Smooth muscle cell (in vitro differentiated cells): ENCODE measurements around the gene FBXW8. TPM values are rescaled to one million over a fixed set of nuclear protein-coding genes. Genes with fewer than 3 reads are reported as not detected.

Experiments
- DNase-seq: peaks from one replicate; lab custom pipeline; 2025; ENCODE audit not compliant: unreplicated experiment; lab: John Stamatoyannopoulos, UW
- H2AFZ ChIP-seq: fragments of 200-600 bp; sonication (generic); 2 replicates; pipeline ENCODE4 v1.6.0; 2016; ENCODE audit warnings: antibody characterized with exemption, low read depth, mild to moderate bottlenecking
- H3F3A ChIP-seq: fragments of 200-600 bp; sonication (generic); 2 replicates; pipeline ENCODE4 v1.6.0; 2017; ENCODE audit warnings: antibody characterized with exemption, low read depth
- H3K27ac ChIP-seq: fragments of 200-600 bp; sonication (generic); 2 replicates; pipeline ENCODE4 v1.5.1; 2016; ENCODE audit warnings: low read depth, mild to moderate bottlenecking
- H3K27me3 ChIP-seq: fragments of 200-600 bp; sonication (generic); 2 replicates; pipeline ENCODE4 v1.6.1; 2016; ENCODE audit warnings: low read depth, mild to moderate bottlenecking
- H3K36me3 ChIP-seq: fragments of 200-600 bp; sonication (generic); 2 replicates; pipeline ENCODE4 v1.5.1; 2016; ENCODE audit warnings: low read depth
- H3K4me1 ChIP-seq: fragments of 200-600 bp; sonication (generic); 2 replicates; pipeline ENCODE4 v1.5.1; 2016; ENCODE audit warnings: low read depth
- H3K4me2 ChIP-seq: fragments of 200-600 bp; sonication (generic); 2 replicates; pipeline ENCODE4 v1.6.0; 2016; ENCODE audit warnings: mild to moderate bottlenecking
- H3K4me3 ChIP-seq: fragments of 200-600 bp; sonication (generic); 2 replicates; pipeline ENCODE4 v1.5.1; 2016; ENCODE audit warnings: mild to moderate bottlenecking
- H3K79me2 ChIP-seq: fragments of 200-600 bp; sonication (generic); 2 replicates; pipeline ENCODE4 v1.6.0; 2016; ENCODE audit warnings: low read depth, mild to moderate bottlenecking
- H3K9ac ChIP-seq: fragments of 200-600 bp; sonication (generic); 2 replicates; pipeline ENCODE4 v1.6.0; 2016; ENCODE audit warnings: low read depth
- H3K9me3 ChIP-seq: fragments of 200-600 bp; sonication (generic); replicated peaks from 2 replicates; pipeline ENCODE4 v1.5.1; 2016; ENCODE audit warnings: low read depth
- H4K20me1 ChIP-seq: fragments of 200-600 bp; sonication (generic); 2 replicates; pipeline ENCODE4 v1.6.0; 2016; ENCODE audit warnings: low read depth
- WGBS: methylation state at CpG from one replicate; pipeline ENCODE4 v1.1.7; 2016; ENCODE audit warnings: low lambda C conversion rate; 5-methylcytosine and 5-hydroxymethylcytosine counted together
- polyA plus RNA-seq: library from polyadenylated mRNA; unstranded; fragments of >200 nt; fragmentation: Nextera tagmentation; extraction: Ambion mirVana; gene quantifications from 2 replicates; pipeline ENCODE4 v1.2.1, GENCODE V29; 2016
- total RNA-seq: library from RNA; depleted of rRNA; stranded (reverse); fragments of >200 nt; gene quantifications from 2 replicates; pipeline ENCODE4 v1.2.3, GENCODE V29; 2014
- TF ChIP-seq, protein P1 (sequence below): fragments of 200-600 bp; sonication (generic); IDR thresholded peaks from 2 replicates; pipeline ENCODE4 v1.5.1; 2017; ENCODE audit warnings: borderline replicate concordance, mild to moderate bottlenecking, antibody characterized with exemption; ENCODE audit not compliant: insufficient read depth, poor library complexity, severe bottlenecking

Gene FBXW8
- total and polyA plus RNA-seq, 2 experiments from 2014 or later = 16.9 to 18.3 TPM

DNA sequence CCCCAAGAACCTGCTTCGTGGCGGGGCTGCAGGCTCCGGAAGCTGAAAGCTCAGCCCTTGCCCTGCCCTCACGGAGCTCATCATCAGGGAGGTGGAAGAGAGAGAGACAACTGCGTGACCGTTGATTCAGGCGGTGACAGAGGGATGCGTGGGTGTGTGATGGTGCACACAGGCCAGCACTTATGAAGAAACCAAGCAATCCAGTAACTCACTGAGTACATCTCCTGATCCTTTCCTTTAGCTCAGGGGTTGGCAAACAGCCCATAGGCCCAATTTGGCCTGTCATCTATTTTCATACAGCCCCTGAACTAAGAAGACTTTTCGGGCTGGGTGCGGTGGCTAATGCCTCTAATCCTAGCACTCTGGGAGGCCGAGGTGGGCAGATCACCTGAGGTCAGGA, 138.5 kb downstream of the FBXW8 start:
- Histone ChIP-seq H2AFZ (no peak overlapping the region), H3K27ac (no peak overlapping the region), H3K79me2 (no peaks in the 10 kb centered on the region), H3K9ac (no peak overlapping the region), H3K4me3 (no peak overlapping the region), H3K4me1 (peaks cover 31% of the 10 kb centered on the region), H3K4me2 (no peak overlapping the region), H4K20me1 (no peaks in the 10 kb centered on the region), H3K36me3 (no peaks in the 10 kb centered on the region), H3K27me3 (no peaks in the 10 kb centered on the region), H3F3A (no peaks in the 10 kb centered on the region), H3K9me3 (no peaks in the 10 kb centered on the region)
- WGBS = 78% methylated on average over 11 of the region's 11 CpGs
- no peak for DNase-seq
- TF ChIP-seq, protein P1, sequence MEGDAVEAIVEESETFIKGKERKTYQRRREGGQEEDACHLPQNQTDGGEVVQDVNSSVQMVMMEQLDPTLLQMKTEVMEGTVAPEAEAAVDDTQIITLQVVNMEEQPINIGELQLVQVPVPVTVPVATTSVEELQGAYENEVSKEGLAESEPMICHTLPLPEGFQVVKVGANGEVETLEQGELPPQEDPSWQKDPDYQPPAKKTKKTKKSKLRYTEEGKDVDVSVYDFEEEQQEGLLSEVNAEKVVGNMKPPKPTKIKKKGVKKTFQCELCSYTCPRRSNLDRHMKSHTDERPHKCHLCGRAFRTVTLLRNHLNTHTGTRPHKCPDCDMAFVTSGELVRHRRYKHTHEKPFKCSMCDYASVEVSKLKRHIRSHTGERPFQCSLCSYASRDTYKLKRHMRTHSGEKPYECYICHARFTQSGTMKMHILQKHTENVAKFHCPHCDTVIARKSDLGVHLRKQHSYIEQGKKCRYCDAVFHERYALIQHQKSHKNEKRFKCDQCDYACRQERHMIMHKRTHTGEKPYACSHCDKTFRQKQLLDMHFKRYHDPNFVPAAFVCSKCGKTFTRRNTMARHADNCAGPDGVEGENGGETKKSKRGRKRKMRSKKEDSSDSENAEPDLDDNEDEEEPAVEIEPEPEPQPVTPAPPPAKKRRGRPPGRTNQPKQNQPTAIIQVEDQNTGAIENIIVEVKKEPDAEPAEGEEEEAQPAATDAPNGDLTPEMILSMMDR = no peak

- Histone ChIP-seq H3K27ac (no peak overlapping the region), H3K27me3 (no peaks in the 10 kb centered on the region), H3K4me1 (peaks cover 27% of the 10 kb centered on the region), H3K36me3 (no peaks in the 10 kb centered on the region), H3F3A (no peaks in the 10 kb centered on the region), H4K20me1 (no peaks in the 10 kb centered on the region), H3K9ac (no peak overlapping the region), H3K4me3 (no peak overlapping the region), H3K79me2 (no peaks in the 10 kb centered on the region), H2AFZ (no peak overlapping the region), H3K4me2 (no peak overlapping the region), H3K9me3 (no peaks in the 10 kb centered on the region)
- WGBS = 95% methylated on average over 5 of the region's 5 CpGs
- no peak for DNase-seq
- TF ChIP-seq, protein P1 = no peak
Measured at GRCh38 chr12:117050060-117050459, 139.3 kb downstream of the FBXW8 start.

DNA sequence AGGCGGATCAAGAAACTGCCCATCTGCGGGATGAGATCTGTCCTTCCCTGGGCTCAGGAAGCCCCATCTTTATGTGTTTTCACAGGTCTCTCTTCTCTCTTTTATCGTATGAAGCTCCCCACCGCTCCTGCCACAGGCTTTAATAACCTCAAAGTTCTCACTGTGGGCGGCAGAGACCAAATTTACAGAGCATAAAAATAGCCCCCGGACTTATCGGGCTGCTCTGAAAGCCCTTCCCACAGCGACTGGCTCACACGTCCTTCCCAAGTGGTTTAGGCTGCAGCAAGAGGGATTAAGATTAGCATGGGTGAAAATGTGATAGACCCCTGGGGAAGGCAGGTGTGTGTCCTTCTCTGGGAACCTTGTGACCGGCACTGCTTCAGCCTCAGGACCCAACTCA, 140.6 kb downstream of the FBXW8 start:
- no peak overlapping the region for H3K4me3 ChIP-seq
- H3K27me3 ChIP-seq = no peaks in the 10 kb centered on the region
- WGBS = 49% methylated on average over 10 of the region's 10 CpGs
- no peak for DNase-seq
- H3K4me2 ChIP-seq = no peak overlapping the region
- TF ChIP-seq, protein P1 = no peak
- H3F3A ChIP-seq = no peaks in the 10 kb centered on the region
- no peak overlapping the region for H3K9ac ChIP-seq
- H3K79me2 ChIP-seq = no peaks in the 10 kb centered on the region
- no peaks in the 10 kb centered on the region for H3K36me3 ChIP-seq
- H3K4me1 ChIP-seq = peaks cover 20% of the 10 kb centered on the region
- no peaks in the 10 kb centered on the region for H4K20me1 ChIP-seq
- H3K27ac ChIP-seq = no peak overlapping the region
- H2AFZ ChIP-seq = no peak overlapping the region
- no peaks in the 10 kb centered on the region for H3K9me3 ChIP-seq

GRCh38 chr12:117052386-117053049, 141.8 kb downstream of the FBXW8 start:
- H3K27me3 ChIP-seq = no peaks in the 10 kb centered on the region
- H3K4me2 ChIP-seq = no peak overlapping the region
- H3K4me1 ChIP-seq = peaks cover 20% of the 10 kb centered on the region
- H3K36me3 ChIP-seq = no peaks in the 10 kb centered on the region
- 75% methylated on average over 7 of the region's 8 CpGs for WGBS
- H3K9ac ChIP-seq = no peak overlapping the region
- no peak overlapping the region for H2AFZ ChIP-seq
- DNase-seq = no peak
- no peaks in the 10 kb centered on the region for H3K79me2 ChIP-seq
- no peaks in the 10 kb centered on the region for H3K9me3 ChIP-seq
- TF ChIP-seq, protein P1 = no peak
- H4K20me1 ChIP-seq = no peaks in the 10 kb centered on the region
- no peak overlapping the region for H3K27ac ChIP-seq
- no peak overlapping the region for H3K4me3 ChIP-seq
- no peaks in the 10 kb centered on the region for H3F3A ChIP-seq
